GM23248 (cell line): ENCODE data around the gene GIGYF2. TPM values are rescaled to one million over a fixed set of nuclear protein-coding genes. Genes with fewer than 3 reads are reported as not detected.

Source experiments
- DNase-seq: peaks from one replicate; pipeline ENCODE4 v3.0.0-alpha.2; 2015
- H2AFZ ChIP-seq: fragments of 200-600 bp; sonication (generic); 2 replicates; pipeline ENCODE4 v1.6.1; 2016; ENCODE audit warnings: antibody characterized with exemption
- H3F3A ChIP-seq: fragments of 200-600 bp; sonication (generic); 2 replicates; pipeline ENCODE4 v1.6.1; 2016; ENCODE audit warnings: mild to moderate bottlenecking, antibody characterized with exemption, mixed run types; ENCODE audit not compliant: insufficient read depth
- H3K27ac ChIP-seq: fragments of 200-600 bp; sonication (generic); 2 replicates; pipeline ENCODE4 v1.5.1; 2016; ENCODE audit warnings: mild to moderate bottlenecking
- H3K27me3 ChIP-seq: fragments of 200-600 bp; sonication (generic); replicated peaks from 2 replicates; pipeline ENCODE4 v1.6.1; 2016; ENCODE audit warnings: mild to moderate bottlenecking; ENCODE audit not compliant: insufficient read depth
- H3K36me3 ChIP-seq: fragments of 200-600 bp; sonication (generic); 2 replicates; pipeline ENCODE4 v1.6.1; 2016; ENCODE audit warnings: low read depth, mild to moderate bottlenecking
- H3K4me1 ChIP-seq: fragments of 200-600 bp; sonication (generic); 2 replicates; pipeline ENCODE4 v1.6.1; 2016; ENCODE audit warnings: mild to moderate bottlenecking; ENCODE audit not compliant: insufficient read depth
- H3K4me2 ChIP-seq: fragments of 200-600 bp; sonication (generic); one replicate; pipeline ENCODE4 v1.6.1; 2016; ENCODE audit warnings: mild to moderate bottlenecking; ENCODE audit not compliant: unreplicated experiment
- H3K4me3 ChIP-seq: fragments of 200-600 bp; sonication (generic); 2 replicates; pipeline ENCODE4 v1.5.1; 2016; ENCODE audit warnings: mild to moderate bottlenecking
- H3K79me2 ChIP-seq: fragments of 200-600 bp; sonication (generic); 2 replicates; pipeline ENCODE4 v1.6.1; 2016; ENCODE audit warnings: mild to moderate bottlenecking; ENCODE audit not compliant: insufficient read depth
- H3K9ac ChIP-seq: fragments of 200-600 bp; sonication (generic); 2 replicates; pipeline ENCODE4 v1.6.1; 2016; ENCODE audit warnings: mild to moderate bottlenecking
- H3K9me2 ChIP-seq: fragments of 200-600 bp; sonication (generic); 2 replicates; pipeline ENCODE4 v1.6.1; 2016; ENCODE audit warnings: mixed run types, mild to moderate bottlenecking, moderate library complexity; ENCODE audit not compliant: insufficient read depth
- H3K9me3 ChIP-seq: fragments of 200-600 bp; sonication (generic); one replicate; pipeline ENCODE4 v1.6.1; 2017; ENCODE audit warnings: low read depth
- H4K20me1 ChIP-seq: fragments of 200-600 bp; sonication (generic); 2 replicates; pipeline ENCODE4 v1.6.0; 2016; ENCODE audit not compliant: insufficient read depth
- EZH2 ChIP-seq: fragments of 200-600 bp; sonication (generic); IDR thresholded peaks from 2 replicates; pipeline ENCODE4 v1.6.1; 2018; ENCODE audit warnings: antibody characterized with exemption, mild to moderate bottlenecking; ENCODE audit not compliant: insufficient read depth, poor library complexity, severe bottlenecking
- EZH2phosphoT487 ChIP-seq: fragments of 200-600 bp; sonication (generic); IDR thresholded peaks from 2 replicates; pipeline ENCODE4 v1.6.1; 2018; ENCODE audit warnings: antibody characterized with exemption, moderate library complexity, mild to moderate bottlenecking, low read depth; ENCODE audit not compliant: insufficient read depth
- WGBS, 2 experiments: methylation state at CpG; one replicate each; pipeline ENCODE4 v1.1.6; 2015 to 2017; ENCODE audit warnings: low lambda C conversion rate in 2 of 2, low coverage in 1 of 2; ENCODE audit errors: missing lambda C conversion rate in 2 of 2; 5-methylcytosine and 5-hydroxymethylcytosine counted together
- in situ Hi-C: fragments of 300-500 bp; cut with MboI; formaldehyde crosslinking; loops from 2 replicates; pipeline ENCODE4 v1.15.0; 2020
- polyA plus RNA-seq: library from polyadenylated mRNA; unstranded; fragments of >200 nt; fragmentation: Nextera tagmentation; extraction: Ambion mirVana; gene quantifications from 2 replicates; pipeline ENCODE4 v1.2.1, GENCODE V29; 2016
- total RNA-seq: library from RNA; depleted of rRNA; stranded (reverse); fragments of >200 nt; shearing (Covaris generic); gene quantifications from 2 replicates; pipeline ENCODE4 v1.2.3, GENCODE V29; 2014

Gene GIGYF2
- total and polyA plus RNA-seq, 2 experiments from 2014 or later: 27.2 to 35.2 TPM

DNA sequence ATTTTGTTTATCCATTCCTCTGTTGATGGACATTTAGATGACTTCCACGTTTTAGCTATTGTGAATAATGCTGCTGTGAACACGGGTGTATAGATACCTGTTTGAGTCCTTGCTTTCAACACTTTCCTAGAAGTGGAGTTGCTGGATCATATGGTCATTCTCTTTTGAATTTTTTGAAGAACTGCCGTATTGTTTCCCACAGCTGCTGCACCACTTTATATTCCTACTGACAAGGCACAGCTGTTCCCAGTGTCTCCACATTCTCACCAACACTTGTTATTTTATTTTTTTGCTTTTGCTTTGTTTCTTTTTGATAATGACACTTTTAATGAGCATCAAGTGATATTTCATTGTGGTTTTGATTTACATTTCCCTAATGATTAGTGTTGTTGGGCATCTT is 120.6 kb downstream of the GIGYF2 start:
- H3K36me3 ChIP-seq: peaks cover 56% of the 10 kb centered on the region
- H3K27ac ChIP-seq: no peak overlapping the region
- no peaks in the 10 kb centered on the region for H3K4me1 ChIP-seq
- H3K9me2 ChIP-seq: no peaks in the 10 kb centered on the region
- no peak overlapping the region for H3K4me3 ChIP-seq
- no peak overlapping the region for H3K9ac ChIP-seq
- H4K20me1 ChIP-seq: no peaks in the 10 kb centered on the region
- H2AFZ ChIP-seq: no peak overlapping the region
- H3K4me2 ChIP-seq: no peak overlapping the region
- no peak for DNase-seq
- no peaks in the 10 kb centered on the region for H3K9me3 ChIP-seq
- 0 out of 2 replicates have a peak, but pooled peaks cover 5% of the 10 kb centered on the region for H3F3A ChIP-seq
- H3K27me3 ChIP-seq: no peaks in the 10 kb centered on the region
- H3K79me2 ChIP-seq: no peaks in the 10 kb centered on the region
- WGBS, 2 experiments: 93 to 95% methylated on average over 3 of the region's 3 CpGs
- in situ Hi-C loops: no loop called here
- no peak for TF ChIP-seq EZH2phosphoT487
- TF ChIP-seq EZH2: no peak

DNA sequence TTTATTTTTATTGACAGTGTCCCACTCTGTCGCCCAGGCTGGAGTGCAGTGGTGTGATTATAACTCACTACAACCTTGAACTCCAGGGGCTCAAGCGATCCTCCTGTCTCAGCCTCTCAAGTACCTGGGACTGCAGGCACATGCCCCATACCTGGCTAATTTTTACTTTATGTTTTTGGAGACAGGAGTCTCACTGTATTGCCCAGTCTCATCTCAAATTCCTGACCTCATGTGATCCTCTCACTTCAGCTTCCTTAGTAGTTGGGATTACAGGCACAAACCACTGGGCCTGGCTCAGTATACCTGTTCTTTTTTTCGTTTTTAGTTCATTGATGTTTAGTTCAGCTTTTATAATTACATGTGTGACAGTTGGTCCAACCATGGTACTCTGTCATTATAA is 132.9 kb downstream of the GIGYF2 start:
- Histone ChIP-seq H3K9me3 (no peaks in the 10 kb centered on the region), H3K9me2 (no peaks in the 10 kb centered on the region), H3K4me2 (no peak overlapping the region), H3K9ac (no peak overlapping the region), H2AFZ (no peak overlapping the region), H3K4me1 (no peaks in the 10 kb centered on the region), H3K27me3 (no peaks in the 10 kb centered on the region), H3K79me2 (peaks cover 32% of the 10 kb centered on the region), H4K20me1 (no peaks in the 10 kb centered on the region), H3K4me3 (no peak overlapping the region), H3K36me3 (peaks cover 44% of the 10 kb centered on the region), H3F3A (no peaks in the 10 kb centered on the region), H3K27ac (no peak overlapping the region)
- in situ Hi-C loops: no loop called here
- WGBS, 2 experiments: 95% methylated on average over 3 of the region's 3 CpGs
- TF ChIP-seq EZH2 (no peak), EZH2phosphoT487 (no peak)
- DNase-seq: no peak

DNA sequence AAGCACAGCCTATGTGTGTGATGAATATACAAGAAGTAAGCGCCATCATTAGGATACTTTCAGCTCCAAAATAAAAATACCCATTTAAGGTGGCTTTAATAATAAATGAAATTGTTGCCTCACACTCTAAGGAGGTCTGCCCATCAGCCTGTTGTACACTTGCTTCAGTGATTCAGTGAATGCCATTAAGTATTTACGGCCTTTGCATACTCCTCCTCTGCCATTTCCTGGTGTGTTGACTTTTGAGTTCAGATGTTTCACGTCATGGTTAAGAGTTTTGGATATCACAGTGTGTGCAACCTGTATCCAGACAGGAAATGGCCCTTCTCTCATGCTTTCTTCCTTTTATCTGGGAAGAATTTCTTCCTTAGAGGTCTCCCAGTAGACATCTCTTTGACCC is 134.4 kb downstream of the GIGYF2 start:
- peaks cover 34% of the 10 kb centered on the region for H3K36me3 ChIP-seq
- no peak for DNase-seq
- WGBS, 2 experiments: 96 to 98% methylated on average over 3 of the region's 3 CpGs

DNA sequence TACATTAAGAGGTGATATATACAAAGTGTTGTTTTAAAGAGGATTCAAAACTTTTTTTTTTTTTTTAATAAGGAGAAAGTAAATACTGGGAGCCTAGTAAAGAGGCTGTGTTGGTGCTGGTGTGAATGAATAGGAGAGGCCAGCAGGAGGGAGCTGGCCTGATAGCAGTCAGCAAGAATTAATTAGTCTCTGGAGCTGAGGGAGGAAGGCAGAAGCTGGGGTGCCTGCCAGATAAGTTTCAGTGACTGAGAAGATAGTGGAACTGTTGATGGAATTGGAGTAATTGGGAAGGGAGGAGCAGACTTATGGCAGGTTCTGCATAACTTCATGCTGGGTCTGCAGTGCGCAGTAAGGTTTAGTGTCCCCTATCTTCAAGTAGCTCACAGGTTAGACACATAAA is 136.7 kb downstream of the GIGYF2 start:
- H3K9me2 ChIP-seq: no peaks in the 10 kb centered on the region
- TF ChIP-seq EZH2 (no peak), EZH2phosphoT487 (no peak)
- no peak overlapping the region for H3K9ac ChIP-seq
- no peak overlapping the region for H2AFZ ChIP-seq
- H4K20me1 ChIP-seq: no peaks in the 10 kb centered on the region
- WGBS, 2 experiments: 91 to 100% methylated on average over 1 of the region's 1 CpG
- H3K27me3 ChIP-seq: no peaks in the 10 kb centered on the region
- in situ Hi-C loops: no loop called here
- H3K27ac ChIP-seq: no peak overlapping the region
- H3F3A ChIP-seq: no peaks in the 10 kb centered on the region; the same call in 1 of the 2 replicates
- no peak for DNase-seq
- H3K9me3 ChIP-seq: no peaks in the 10 kb centered on the region
- H3K4me3 ChIP-seq: no peak overlapping the region
- H3K79me2 ChIP-seq: peaks cover 19% of the 10 kb centered on the region; the same call in 1 of the 2 replicates
- peaks cover 10% of the 10 kb centered on the region for H3K4me1 ChIP-seq
- peaks cover 33% of the 10 kb centered on the region; the same call in 1 of the 2 replicates for H3K36me3 ChIP-seq
- no peak overlapping the region for H3K4me2 ChIP-seq

More for the DNA sequence above, 134.4 kb downstream of the GIGYF2 start:
- H3F3A ChIP-seq: no peaks in the 10 kb centered on the region
- H3K4me2 ChIP-seq: no peak overlapping the region
- H3K9me2 ChIP-seq: no peaks in the 10 kb centered on the region
- peaks cover 29% of the 10 kb centered on the region for H3K79me2 ChIP-seq
- TF ChIP-seq EZH2: no peak
- no peak for TF ChIP-seq EZH2phosphoT487
- H3K9ac ChIP-seq: no peak overlapping the region
- no peaks in the 10 kb centered on the region for H4K20me1 ChIP-seq
- H3K9me3 ChIP-seq: no peaks in the 10 kb centered on the region
- no peak overlapping the region for H2AFZ ChIP-seq
- H3K4me3 ChIP-seq: no peak overlapping the region
- no peak overlapping the region for H3K27ac ChIP-seq
- in situ Hi-C loops: no loop called here
- H3K27me3 ChIP-seq: no peaks in the 10 kb centered on the region
- H3K4me1 ChIP-seq: no peaks in the 10 kb centered on the region

DNA sequence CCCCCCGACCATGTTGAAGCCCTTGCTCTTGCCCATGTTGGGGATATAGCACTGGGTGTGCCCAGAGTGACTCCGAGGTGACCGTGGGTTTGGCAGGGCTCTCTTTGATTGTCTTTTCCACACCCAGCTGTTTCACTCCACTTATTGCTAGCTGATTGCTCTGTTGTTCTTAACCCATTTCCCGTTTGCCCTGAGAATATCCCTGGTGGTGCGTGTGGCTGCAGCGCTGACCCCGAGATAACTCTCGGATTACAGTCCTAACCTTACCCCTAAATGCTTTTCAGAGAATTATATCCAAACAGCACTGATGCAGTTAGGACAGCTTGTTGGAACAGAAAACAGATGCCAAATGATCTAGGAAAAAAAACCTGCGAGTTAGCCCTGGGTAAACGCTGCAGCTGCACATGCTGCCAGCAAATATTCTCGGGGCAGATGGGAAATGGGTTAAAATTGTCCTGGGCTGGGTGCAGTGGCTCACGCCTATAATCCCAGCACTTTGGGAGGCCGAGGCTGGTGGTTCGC is 138.6 kb downstream of the GIGYF2 start:
- H4K20me1 ChIP-seq: no peaks in the 10 kb centered on the region
- H3K36me3 ChIP-seq: peaks cover 39% of the 10 kb centered on the region
- no peak overlapping the region for H2AFZ ChIP-seq
- no peaks in the 10 kb centered on the region for H3K27me3 ChIP-seq
- DNase-seq: no peak
- no peak for TF ChIP-seq EZH2
- no peak for TF ChIP-seq EZH2phosphoT487
- H3K4me1 ChIP-seq: peaks cover 10% of the 10 kb centered on the region
- H3K9me2 ChIP-seq: no peaks in the 10 kb centered on the region
- WGBS, 2 experiments: 73 to 75% methylated on average over 14 of the region's 14 CpGs
- no peak overlapping the region for H3K4me2 ChIP-seq
- H3K4me3 ChIP-seq: no peak overlapping the region
- in situ Hi-C loops: no loop called here
- H3F3A ChIP-seq: no peaks in the 10 kb centered on the region; the same call in 1 of the 2 replicates
- no peak overlapping the region for H3K27ac ChIP-seq
- H3K9me3 ChIP-seq: no peaks in the 10 kb centered on the region
- H3K9ac ChIP-seq: no peak overlapping the region
- peaks cover 31% of the 10 kb centered on the region for H3K79me2 ChIP-seq
